ENCODE results near the gene LRRIQ3.

The LRRIQ3 gene

DNA sequence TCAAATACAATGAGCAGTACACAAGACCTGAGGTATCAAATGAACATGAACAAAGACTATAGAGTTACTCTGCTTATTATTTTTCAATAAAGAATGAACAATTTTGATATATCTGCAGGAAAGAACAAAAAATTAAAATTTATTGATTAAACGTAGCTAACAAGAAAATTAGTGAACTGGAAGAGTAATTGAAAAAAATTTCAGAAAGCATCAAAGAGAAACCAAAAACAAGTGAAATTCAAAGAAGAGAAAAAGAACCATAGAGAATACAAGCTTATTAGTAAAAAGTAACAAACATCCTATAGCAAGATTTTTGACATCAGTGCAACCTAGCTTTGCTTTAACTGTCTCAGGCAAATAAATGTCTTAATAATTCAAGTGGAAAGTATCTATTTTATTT, 106.6 kb downstream of the LRRIQ3 start:
- DNase-seq: no peak

DNA sequence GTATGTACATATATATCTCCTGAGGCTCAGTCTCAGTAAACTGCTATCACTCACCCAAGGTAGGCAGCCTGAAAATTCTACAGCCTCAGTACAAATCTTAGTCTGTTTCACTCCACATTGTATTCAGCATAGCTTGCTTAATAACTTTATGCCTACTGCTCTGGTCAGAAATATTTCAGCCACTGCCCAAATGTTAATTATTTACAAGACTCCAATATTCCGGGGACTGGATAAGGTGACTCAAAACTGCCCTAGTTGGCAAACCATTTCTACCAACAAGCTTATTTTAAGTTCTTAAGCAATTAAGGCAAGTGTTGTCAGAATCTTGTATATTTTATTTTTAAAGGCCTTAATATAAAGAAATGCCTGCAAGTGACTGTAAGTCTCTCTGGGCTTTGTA, 114.8 kb downstream of the LRRIQ3 start:
- no peak for DNase-seq

- no peak for DNase-seq
Observed at GRCh38 chr1:74065081-74065480, 132.9 kb downstream of the LRRIQ3 start.

DNA sequence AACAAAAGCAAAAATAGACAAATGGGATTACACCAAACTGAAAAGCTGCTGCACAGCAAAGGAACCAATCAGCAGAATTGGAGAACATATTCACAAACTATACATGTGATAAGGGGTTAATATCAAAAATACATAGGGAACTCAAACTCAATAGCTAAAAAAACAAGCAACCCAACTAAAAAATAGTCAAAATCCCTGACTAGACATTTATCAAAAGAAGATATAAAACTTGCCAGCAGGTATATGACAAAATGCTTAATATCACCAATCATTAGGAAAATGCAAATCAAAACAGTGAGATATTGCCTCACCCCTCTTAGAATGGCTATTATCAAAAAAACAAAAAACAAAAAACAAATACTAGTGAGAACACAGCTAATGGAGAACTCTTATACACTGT, 140.3 kb downstream of the LRRIQ3 start:
- no peak for DNase-seq

DNA sequence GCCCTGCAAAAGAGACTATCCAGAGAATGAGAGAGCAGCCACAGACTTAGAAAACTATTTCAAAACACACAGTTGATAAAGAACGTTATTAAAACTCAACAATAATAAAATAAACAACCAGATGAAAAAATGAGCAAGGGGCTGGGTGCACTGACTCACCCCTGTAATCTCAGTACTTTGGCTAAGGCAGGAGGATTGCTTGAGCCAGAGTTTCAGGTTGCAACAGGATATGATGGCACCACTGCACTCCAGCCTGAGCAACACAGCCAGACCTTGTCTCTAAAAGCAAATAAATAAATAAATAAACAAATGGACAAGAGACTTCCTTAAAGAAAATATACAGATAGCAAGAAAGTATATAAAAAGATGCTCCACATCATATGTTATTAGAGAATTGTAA, 144.6 kb downstream of the LRRIQ3 start:
- no peak for DNase-seq

GRCh38 chr1:74050386-74050785, 147.6 kb downstream of the LRRIQ3 start:
- DNase-seq: no peak

DNA sequence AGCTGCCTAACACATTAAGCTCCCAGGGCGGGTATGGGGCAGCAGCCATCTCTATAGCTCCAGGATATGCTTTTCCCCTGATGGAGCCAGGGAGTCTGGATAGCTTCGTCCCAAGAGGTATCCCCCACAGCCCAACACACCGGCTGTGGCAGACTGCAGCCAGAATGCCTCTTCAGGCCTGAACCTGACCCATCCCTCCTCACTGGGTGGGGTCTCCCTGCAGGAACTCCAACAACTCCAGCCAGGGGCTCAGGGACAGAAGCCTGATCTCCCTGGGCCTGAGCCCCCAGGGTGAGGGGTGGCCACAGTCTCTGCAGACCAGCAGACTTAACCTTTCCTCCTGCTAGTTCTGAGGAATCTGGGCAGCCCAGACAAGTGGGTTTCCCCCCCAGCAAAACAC, 159.9 kb downstream of the LRRIQ3 start:
- no peak for DNase-seq

- no peak for DNase-seq
Observed at GRCh38 chr1:74012583-74012982, 185.4 kb downstream of the LRRIQ3 start.

- no peak for DNase-seq
Observed at GRCh38 chr1:74011736-74012135, 186.2 kb downstream of the LRRIQ3 start.

DNA sequence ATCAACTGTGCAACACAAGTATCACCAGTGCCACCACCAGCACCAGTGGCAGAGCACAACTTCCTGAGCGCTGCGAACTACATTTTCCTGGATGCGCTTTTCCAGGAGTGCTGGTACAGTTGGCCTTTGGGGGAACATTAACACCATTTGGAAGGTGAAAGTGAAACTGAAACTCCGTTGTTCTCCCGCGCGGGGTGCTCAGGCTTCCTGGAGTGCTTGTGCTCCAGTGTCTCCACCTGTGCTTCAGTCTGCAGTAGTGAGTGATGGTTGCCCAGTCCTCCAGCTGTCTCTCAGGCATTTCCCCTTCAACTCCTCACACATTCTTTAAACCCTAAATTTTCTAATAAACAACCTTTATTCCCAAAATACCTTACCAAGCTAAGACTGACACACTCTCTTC, 187.8 kb downstream of the LRRIQ3 start:
- DNase-seq: no peak

DNA sequence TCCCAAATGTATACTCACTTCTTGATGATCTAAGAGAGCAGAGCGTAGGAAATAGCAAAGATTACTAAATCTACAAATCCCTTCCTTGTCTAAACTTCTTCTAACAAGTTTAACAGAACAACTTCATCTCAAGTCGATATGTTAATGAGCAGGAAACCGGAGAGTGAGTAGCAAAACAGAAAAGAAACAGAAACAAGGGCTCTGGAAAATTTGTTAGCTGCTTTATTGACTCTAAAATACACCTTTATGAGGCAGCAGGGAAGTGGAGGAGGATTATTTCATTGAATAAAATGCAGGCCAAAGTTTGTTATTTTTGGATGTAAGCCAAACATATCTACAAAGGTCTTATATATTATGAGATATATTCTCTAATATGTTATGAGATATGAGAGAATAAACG, 192.4 kb downstream of the LRRIQ3 start:
- DNase-seq: no peak

DNA sequence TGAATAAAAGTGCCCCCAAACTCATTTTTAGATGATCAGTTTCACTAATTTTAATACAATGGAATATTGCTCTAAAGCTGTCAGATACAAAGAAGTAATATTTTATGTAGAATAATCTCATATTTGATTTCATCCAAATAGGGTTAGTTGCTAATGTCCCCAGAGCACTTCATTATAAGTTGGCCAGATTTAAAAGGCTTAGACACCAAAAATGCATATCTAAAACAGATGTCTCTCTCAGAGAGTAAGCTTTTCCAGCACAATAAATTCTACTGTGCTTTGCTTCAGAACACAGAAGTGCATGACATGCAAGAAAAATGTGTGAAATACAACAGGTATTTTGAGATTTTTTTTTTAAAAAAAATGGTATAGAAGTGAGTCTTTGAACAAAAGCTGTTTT, 194.2 kb downstream of the LRRIQ3 start:
- no peak for DNase-seq

DNA sequence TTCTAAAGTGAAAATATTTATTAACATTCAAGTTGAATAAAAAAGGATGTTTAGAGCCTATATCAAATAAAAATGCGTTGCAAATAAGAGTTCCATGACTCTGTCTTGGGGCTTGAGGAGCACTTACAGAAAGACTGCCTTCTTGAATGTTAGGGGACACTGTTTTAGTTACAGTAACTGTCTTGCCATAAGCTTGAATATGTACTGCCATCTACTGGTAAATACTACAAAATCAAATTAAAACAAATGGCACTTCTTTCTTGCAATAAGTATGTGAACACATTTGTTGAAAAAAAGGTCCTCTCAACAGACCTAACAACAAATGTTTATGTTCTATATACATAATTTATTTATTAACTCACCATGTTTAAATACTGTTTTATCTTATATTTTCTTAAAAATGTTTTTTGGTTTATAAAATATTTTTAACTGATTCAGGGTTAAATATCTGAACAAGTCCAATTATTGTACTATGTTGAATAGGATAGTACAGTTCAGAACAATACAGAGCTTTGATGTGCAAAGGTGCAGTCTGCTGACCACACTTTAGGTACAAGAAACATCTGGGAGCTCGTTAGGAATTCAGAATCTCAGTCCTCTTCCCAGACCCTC, 199.5 kb downstream of the LRRIQ3 start:
- DNase-seq: no peak

- no peak for DNase-seq
Observed at GRCh38 chr1:73980324-73981040, 217.5 kb downstream of the LRRIQ3 start.

- DNase-seq: no peak
Observed at GRCh38 chr1:73979684-73980083, 218.3 kb downstream of the LRRIQ3 start.

GRCh38 chr1:73978964-73979363, 219.0 kb downstream of the LRRIQ3 start:
- DNase-seq: no peak

Data from activated effector memory CD4-positive, alpha-beta T cell treated with anti-CD3 and anti-CD28 coated beads, Interleukin-2, amount 50 U/mL, for 16 hours (primary cell).